H9 (cell line): ENCODE results near the gene CYP2U1. TPM values are rescaled to one million over a fixed set of nuclear protein-coding genes. Genes with fewer than 3 reads are reported as not detected.

ENCODE experiments used
- DNase-seq: peaks from one replicate; pipeline ENCODE4 v3.0.0-alpha.2; 2017
- H2AFZ ChIP-seq: one replicate; pipeline ENCODE4 v1.6.1; 2013; ENCODE audit warnings: mild to moderate bottlenecking, low read length, control low read depth, moderate library complexity
- H2AK5ac ChIP-seq: 2 replicates; pipeline ENCODE4 v1.6.1; 2013; ENCODE audit warnings: low read length, control low read depth, mixed read lengths; ENCODE audit not compliant: insufficient read length
- H2BK120ac ChIP-seq: one replicate; pipeline ENCODE4 v1.6.1; 2013; ENCODE audit warnings: low read depth, mild to moderate bottlenecking, low read length, control low read depth, inconsistent platforms; ENCODE audit not compliant: poor library complexity, severe bottlenecking
- H2BK12ac ChIP-seq: 2 replicates; pipeline ENCODE4 v1.6.1; 2013; ENCODE audit warnings: low read length, control low read depth, mixed read lengths, low read depth; ENCODE audit not compliant: insufficient read length
- H2BK15ac ChIP-seq: 2 replicates; pipeline ENCODE4 v1.6.1; 2013; ENCODE audit warnings: low read depth, low read length, control low read depth
- H2BK20ac ChIP-seq: one replicate; pipeline ENCODE4 v1.6.1; 2013; ENCODE audit warnings: low read depth, mild to moderate bottlenecking, low read length, control low read depth, inconsistent platforms; ENCODE audit not compliant: poor library complexity, severe bottlenecking
- H2BK5ac ChIP-seq: 2 replicates; pipeline ENCODE4 v1.6.1; 2013; ENCODE audit warnings: low read length, control low read depth, mixed read lengths; ENCODE audit not compliant: insufficient read length
- H3K14ac ChIP-seq: 2 replicates; pipeline ENCODE4 v1.6.1; 2013; ENCODE audit warnings: low read length, control low read depth; ENCODE audit not compliant: insufficient read depth
- H3K18ac ChIP-seq: 2 replicates; pipeline ENCODE4 v1.6.1; 2013; ENCODE audit warnings: low read depth, mild to moderate bottlenecking, mixed read lengths, low read length, control low read depth; ENCODE audit not compliant: insufficient read length
- H3K23ac ChIP-seq: 2 replicates; pipeline ENCODE4 v1.6.1; 2013; ENCODE audit warnings: low read length, control low read depth, mixed read lengths, low read depth; ENCODE audit not compliant: insufficient read length
- H3K23me2 ChIP-seq: 2 replicates; pipeline ENCODE4 v1.6.1; 2013; ENCODE audit warnings: low read depth, mild to moderate bottlenecking, mixed read lengths, low read length, control low read depth; ENCODE audit not compliant: insufficient read length, poor library complexity, severe bottlenecking
- H3K27ac ChIP-seq: 2 replicates; pipeline ENCODE4 v1.5.1; 2013; ENCODE audit warnings: low read length, control low read depth, mixed read lengths, low read depth; ENCODE audit not compliant: insufficient read length
- H3K27me3 ChIP-seq: 2 replicates; pipeline ENCODE4 v1.6.1; 2013; ENCODE audit warnings: low read length, control low read depth, inconsistent platforms; ENCODE audit not compliant: insufficient read depth
- H3K4ac ChIP-seq: 2 replicates; pipeline ENCODE4 v1.6.1; 2013; ENCODE audit warnings: low read depth, mild to moderate bottlenecking, control low read depth, inconsistent platforms, low read length, moderate library complexity
- H3K4me1 ChIP-seq: 2 replicates; pipeline ENCODE4 v1.6.1; 2013; ENCODE audit warnings: low read length, control low read depth, inconsistent platforms; ENCODE audit not compliant: insufficient read depth
- H3K4me2 ChIP-seq: 2 replicates; pipeline ENCODE4 v1.6.1; 2013; ENCODE audit warnings: low read length, control low read depth, mixed read lengths; ENCODE audit not compliant: insufficient read length, insufficient read depth
- H3K56ac ChIP-seq: 2 replicates; pipeline ENCODE4 v1.6.1; 2013; ENCODE audit warnings: low read depth, mild to moderate bottlenecking, mixed read lengths, low read length, control low read depth; ENCODE audit not compliant: insufficient read length
- H3K79me1 ChIP-seq: 2 replicates; pipeline ENCODE4 v1.6.1; 2013; ENCODE audit warnings: low read depth, mild to moderate bottlenecking, moderate library complexity, low read length, control low read depth, inconsistent platforms; ENCODE audit not compliant: insufficient read depth, poor library complexity, severe bottlenecking
- H3K79me2 ChIP-seq: 2 replicates; pipeline ENCODE4 v1.6.1; 2013; ENCODE audit warnings: low read length, control low read depth, inconsistent platforms; ENCODE audit not compliant: insufficient read depth
- H3K9ac ChIP-seq: 2 replicates; pipeline ENCODE4 v1.6.1; 2013; ENCODE audit warnings: low read length, control low read depth, mixed read lengths; ENCODE audit not compliant: insufficient read length; ENCODE audit errors: extremely low read depth
- H3K9me3 ChIP-seq: one replicate; pipeline ENCODE4 v1.6.1; 2013; ENCODE audit warnings: low read depth, low read length, inconsistent platforms; ENCODE audit not compliant: control insufficient read depth
- H3T11ph ChIP-seq: one replicate; pipeline ENCODE4 v1.6.1; 2013; ENCODE audit warnings: mild to moderate bottlenecking, low read length, control low read depth, inconsistent platforms
- H4K20me1 ChIP-seq: one replicate; pipeline ENCODE4 v1.6.1; 2013; ENCODE audit not compliant: control insufficient read depth, insufficient read length, insufficient read depth
- H4K5ac ChIP-seq: 2 replicates; pipeline ENCODE4 v1.6.1; 2013; ENCODE audit warnings: low read depth, mild to moderate bottlenecking, mixed read lengths, low read length, control low read depth; ENCODE audit not compliant: insufficient read length
- H4K8ac ChIP-seq: replicated peaks from 2 replicates; pipeline ENCODE4 v1.6.1; 2013; ENCODE audit warnings: low read length, control low read depth, mixed read lengths, low read depth; ENCODE audit not compliant: insufficient read length
- H4K91ac ChIP-seq: 2 replicates; pipeline ENCODE4 v1.6.1; 2013; ENCODE audit warnings: low read depth, mild to moderate bottlenecking, moderate library complexity, mixed read lengths, low read length, control low read depth; ENCODE audit not compliant: insufficient read length
- H3K27ac Mint-ChIP-seq, 3 experiments: 2 replicates in 2 of 3; 3 replicates in 1 of 3; pipeline ENCODE4 v1.8.0; 2020 to 2021; ENCODE audit warnings: mixed read lengths in 3 of 3, mild to moderate bottlenecking in 1 of 3, moderate library complexity in 1 of 3
- H3K27me3 Mint-ChIP-seq: 2 replicates; pipeline ENCODE4 v1.8.0; 2021; ENCODE audit warnings: low read depth, mild to moderate bottlenecking, moderate library complexity, mixed read lengths
- H3K36me3 Mint-ChIP-seq, 3 experiments: 2 replicates in 2 of 3; 3 replicates in 1 of 3; pipeline ENCODE4 v1.8.0; 2020 to 2021; ENCODE audit warnings: low read depth in 3 of 3, mixed read lengths in 3 of 3; ENCODE audit not compliant: insufficient read depth in 1 of 3
- H3K4me1 Mint-ChIP-seq, 2 experiments: 2 replicates each; pipeline ENCODE4 v1.8.0; 2020; ENCODE audit warnings: mixed read lengths in 2 of 2
- H3K4me3 Mint-ChIP-seq, 2 experiments: 2 replicates in 1 of 2; 3 replicates in 1 of 2; pipeline ENCODE4 v1.8.0; 2020 to 2021; ENCODE audit warnings: mild to moderate bottlenecking in 2 of 2, mixed read lengths in 2 of 2, moderate library complexity in 1 of 2
- H3K9me3 Mint-ChIP-seq, 2 experiments: 2 replicates in 1 of 2; 3 replicates in 1 of 2; pipeline ENCODE4 v1.8.0; 2020; ENCODE audit warnings: mild to moderate bottlenecking in 2 of 2, mixed read lengths in 2 of 2, moderate library complexity in 1 of 2
- CTCF ChIP-seq: fragments of 200-600 bp; sonication (generic); conservative IDR thresholded peaks from 3 replicates; pipeline ENCODE4 v1.8.0; 2021; ENCODE audit warnings: antibody characterized with exemption, mild to moderate bottlenecking
- WGBS: extraction: QIAGEN DNeasy Blood & Tissue Kit; methylation state at CpG from one replicate; pipeline ENCODE4 v1.1.7; 2013; ENCODE audit warnings: missing lambda C conversion rate, low lambda C conversion rate, mixed read lengths; ENCODE audit not compliant: insufficient read length; ENCODE audit errors: extremely low coverage; 5-methylcytosine and 5-hydroxymethylcytosine counted together
- total RNA-seq: library from RNA; stranded (reverse); gene quantifications from 2 replicates; pipeline ENCODE4 v1.2.1, GENCODE V29; 2021

The CYP2U1 gene
- total RNA-seq, 1 experiment from 2014 or later = 9.6 TPM

- Histone ChIP-seq H2BK20ac (no peak overlapping the region), H3K18ac (no peak overlapping the region), H2BK15ac (no peak overlapping the region), H3K4ac (no peak overlapping the region), H3K79me1 (no peaks in the 10 kb centered on the region), H3K23me2 (no peaks in the 10 kb centered on the region), H3K23ac (no peak overlapping the region), H2BK12ac (no peak overlapping the region), H3K9me3 (no peaks in the 10 kb centered on the region), H4K20me1 (no peaks in the 10 kb centered on the region), H2AK5ac (no peak overlapping the region), H4K8ac (no peak overlapping the region), H3T11ph (no peak overlapping the region), H2BK120ac (no peak overlapping the region), H2AFZ (no peak overlapping the region), H3K4me1 (no peaks in the 10 kb centered on the region), H3K4me2 (no peak overlapping the region), H3K14ac (no peak overlapping the region), H3K56ac (no peak overlapping the region), H3K27ac (no peak overlapping the region), H4K91ac (no peak overlapping the region), H4K5ac (no peak overlapping the region), H2BK5ac (no peak overlapping the region), H3K27me3 (no peaks in the 10 kb centered on the region), H3K9ac (no peak overlapping the region), H3K79me2 (no peaks in the 10 kb centered on the region)
- no peak for DNase-seq
- no peaks in the 10 kb centered on the region; the same call in 1 of the 2 replicates for H3K27me3 Mint-ChIP-seq
- H3K4me3 Mint-ChIP-seq = no peak overlapping the region
- peaks cover 5 to 24% (median 6%) of the 10 kb centered on the region in 3 experiments; a peak in 6 of 7 replicates for H3K36me3 Mint-ChIP-seq
- H3K4me1 Mint-ChIP-seq = no peaks in the 10 kb centered on the region
- no peak overlapping the region for H3K27ac Mint-ChIP-seq
- WGBS = no CpG with 5 or more reads among the region's 1 CpG
- no peak for TF ChIP-seq CTCF
- H3K9me3 Mint-ChIP-seq = no peaks in the 10 kb centered on the region
These were observed 8.0 kb downstream of the CYP2U1 start for GRCh38 chr4:107939307-107939706.
